Ammon's horn (tissue), 1 donor: ENCODE results near the gene METAP1.
"Not testable (repeated sequence)": the region's sequence is repeated elsewhere in the genome, so short reads cannot be mapped to it uniquely, and the experiment has no call there.

Experiments used
- DNase-seq: peaks from one replicate; pipeline ENCODE4 v3.0.0-alpha.2; 2016; ENCODE audit warnings: low spot score

The METAP1 gene

GRCh38 chr4:99099814-99100213, 104.3 kb downstream of the METAP1 start:
- DNase-seq = not testable (repeated sequence)

- DNase-seq = no peak
These were observed 105.4 kb downstream of the METAP1 start for GRCh38 chr4:99100876-99101275.

GRCh38 chr4:99102634-99103033, 107.1 kb downstream of the METAP1 start:
- no peak for DNase-seq

GRCh38 chr4:99103166-99103565, 107.6 kb downstream of the METAP1 start:
- DNase-seq = no peak

GRCh38 chr4:99104153-99104552, 108.6 kb downstream of the METAP1 start:
- DNase-seq = no peak

GRCh38 chr4:99109286-99109685, 113.8 kb downstream of the METAP1 start:
- DNase-seq = not testable (repeated sequence)
